Left ventricle myocardium inferior (tissue), 1 donor: Measurements from ENCODE around the gene TMPRSS7. TPM values are rescaled to one million over a fixed set of nuclear protein-coding genes. Genes with fewer than 3 reads are reported as not detected.

Source experiments
- DNase-seq: peaks from one replicate; pipeline ENCODE4 v3.0.0-alpha.2; 2020
- H3K27ac ChIP-seq: fragments of 200-600 bp; replicated peaks from 2 replicates; pipeline ENCODE4 v1.8.0; 2021
- H3K27me3 ChIP-seq: fragments of 200-600 bp; 2 replicates; pipeline ENCODE4 v1.8.0; 2021; ENCODE audit warnings: low read depth
- H3K36me3 ChIP-seq: fragments of 200-600 bp; 2 replicates; pipeline ENCODE4 v1.8.0; 2021
- H3K4me1 ChIP-seq: fragments of 200-600 bp; 2 replicates; pipeline ENCODE4 v1.8.0; 2021
- H3K4me3 ChIP-seq: fragments of 200-600 bp; 2 replicates; pipeline ENCODE4 v1.8.0; 2021; ENCODE audit warnings: mild to moderate bottlenecking, moderate library complexity
- H3K9me3 ChIP-seq: fragments of 200-600 bp; replicated peaks from 2 replicates; pipeline ENCODE4 v1.8.0; 2021
- intact Hi-C: fragments of 100-400 bp; cut with micrococcal nuclease; formaldehyde crosslinking; loops from one replicate; pipeline ENCODE4 v1.11.0; 2022
- total RNA-seq: library from RNA; stranded (reverse); fragmentation: NEBNext Ultra II Directional; extraction: Animal tissue kit (Norgen Biotek cat#: 25700); gene quantifications from one replicate; pipeline ENCODE4 v1.2.1, GENCODE V29; 2021
- TF ChIP-seq, protein P1 (sequence below): fragments of 200-600 bp; IDR thresholded peaks from 2 replicates; pipeline ENCODE4 v1.8.0; 2021; ENCODE audit warnings: antibody characterized with exemption, mild to moderate bottlenecking, borderline replicate concordance
- donor health status: DM: no; HTN: yes; CAD: no; lungs with severe emphysema.

The TMPRSS7 gene
- total RNA-seq, 1 donor from 2014 or later: not detected

DNA sequence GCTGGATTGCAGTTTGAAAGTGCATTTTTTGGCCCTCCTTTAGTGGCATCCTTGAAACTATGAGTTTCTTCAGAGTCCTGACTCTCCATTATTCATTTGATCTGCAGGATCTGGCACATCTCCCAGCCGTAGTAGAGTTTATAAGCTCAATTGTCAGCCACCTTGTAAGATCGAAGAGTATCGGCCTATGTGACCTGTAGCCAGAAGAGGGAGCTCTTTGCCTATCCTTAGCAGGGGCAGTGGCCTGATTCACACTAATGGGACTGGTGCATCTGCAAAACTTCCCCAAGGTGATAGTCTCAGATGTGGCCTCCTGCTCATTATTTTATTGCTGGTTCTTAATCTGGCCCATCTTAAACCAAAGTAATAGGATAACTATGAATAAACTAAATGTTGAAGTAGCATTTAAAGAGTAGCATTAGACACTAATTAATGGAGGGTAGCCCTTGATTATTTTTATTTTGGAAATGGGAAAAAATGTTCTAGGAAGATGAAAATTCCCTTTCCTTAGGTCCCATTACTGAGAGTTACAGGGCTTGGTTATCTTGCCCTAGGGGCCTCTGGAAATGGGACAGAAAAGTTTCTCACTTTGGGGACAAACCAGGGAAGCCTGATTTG is 77.4 kb downstream of the TMPRSS7 start:
- TF ChIP-seq, protein P1, sequence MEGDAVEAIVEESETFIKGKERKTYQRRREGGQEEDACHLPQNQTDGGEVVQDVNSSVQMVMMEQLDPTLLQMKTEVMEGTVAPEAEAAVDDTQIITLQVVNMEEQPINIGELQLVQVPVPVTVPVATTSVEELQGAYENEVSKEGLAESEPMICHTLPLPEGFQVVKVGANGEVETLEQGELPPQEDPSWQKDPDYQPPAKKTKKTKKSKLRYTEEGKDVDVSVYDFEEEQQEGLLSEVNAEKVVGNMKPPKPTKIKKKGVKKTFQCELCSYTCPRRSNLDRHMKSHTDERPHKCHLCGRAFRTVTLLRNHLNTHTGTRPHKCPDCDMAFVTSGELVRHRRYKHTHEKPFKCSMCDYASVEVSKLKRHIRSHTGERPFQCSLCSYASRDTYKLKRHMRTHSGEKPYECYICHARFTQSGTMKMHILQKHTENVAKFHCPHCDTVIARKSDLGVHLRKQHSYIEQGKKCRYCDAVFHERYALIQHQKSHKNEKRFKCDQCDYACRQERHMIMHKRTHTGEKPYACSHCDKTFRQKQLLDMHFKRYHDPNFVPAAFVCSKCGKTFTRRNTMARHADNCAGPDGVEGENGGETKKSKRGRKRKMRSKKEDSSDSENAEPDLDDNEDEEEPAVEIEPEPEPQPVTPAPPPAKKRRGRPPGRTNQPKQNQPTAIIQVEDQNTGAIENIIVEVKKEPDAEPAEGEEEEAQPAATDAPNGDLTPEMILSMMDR: peak; percentile 83
- DNase-seq: no peak
- peaks cover 12% of the 10 kb centered on the region for H3K4me1 ChIP-seq

DNA sequence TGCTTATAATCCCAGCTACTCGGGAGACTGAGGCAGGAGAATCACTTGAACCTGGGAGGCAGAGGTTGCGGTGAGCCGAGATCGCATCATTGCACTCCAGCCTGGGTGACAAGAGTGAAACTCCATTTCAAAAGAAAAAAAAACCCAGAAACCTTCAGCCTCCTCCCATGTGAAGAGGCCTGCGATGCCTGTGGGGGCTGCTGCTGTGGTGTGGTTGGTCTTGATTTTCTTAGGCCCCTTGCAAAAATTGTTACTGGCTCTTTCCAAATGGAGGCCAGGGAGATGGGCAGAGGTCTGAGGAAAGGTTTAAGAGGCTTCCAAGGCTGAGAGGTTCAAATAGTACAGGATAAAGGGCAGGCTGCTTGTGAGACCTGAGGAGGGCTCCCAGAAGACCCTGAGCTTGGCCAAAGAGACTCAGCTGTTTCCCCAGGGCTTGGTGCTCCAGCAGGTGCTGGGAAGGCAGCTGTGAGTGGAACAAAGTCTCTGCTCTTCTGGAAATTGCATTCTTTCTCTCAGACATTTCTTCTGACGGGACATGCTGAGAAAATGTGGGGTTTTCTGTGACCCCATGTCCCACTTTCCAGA is 80.1 kb downstream of the TMPRSS7 start:
- intact Hi-C loops: loop anchor here (5.0 to 10.0 kb wide), 2 partner anchors 180 to 403 kb away; partner anchors contain the start of gene SLC9C1
- no peak overlapping the region for H3K27ac ChIP-seq
- H3K4me1 ChIP-seq: peaks cover 20% of the 10 kb centered on the region
- DNase-seq: no peak
- H3K4me3 ChIP-seq: no peak overlapping the region
- no peaks in the 10 kb centered on the region for H3K36me3 ChIP-seq
- H3K27me3 ChIP-seq: no peaks in the 10 kb centered on the region
- TF ChIP-seq, protein P1: no peak
- H3K9me3 ChIP-seq: no peaks in the 10 kb centered on the region

More for the DNA sequence above, 77.4 kb downstream of the TMPRSS7 start:
- Histone ChIP-seq H3K9me3 (no peaks in the 10 kb centered on the region), H3K4me3 (no peak overlapping the region), H3K27me3 (no peaks in the 10 kb centered on the region), H3K27ac (no peak overlapping the region), H3K36me3 (no peaks in the 10 kb centered on the region)
- intact Hi-C loops: loop anchor here (5.0 to 10.0 kb wide), 2 partner anchors 183 to 405 kb away; partner anchors contain the start of gene SLC9C1

DNA sequence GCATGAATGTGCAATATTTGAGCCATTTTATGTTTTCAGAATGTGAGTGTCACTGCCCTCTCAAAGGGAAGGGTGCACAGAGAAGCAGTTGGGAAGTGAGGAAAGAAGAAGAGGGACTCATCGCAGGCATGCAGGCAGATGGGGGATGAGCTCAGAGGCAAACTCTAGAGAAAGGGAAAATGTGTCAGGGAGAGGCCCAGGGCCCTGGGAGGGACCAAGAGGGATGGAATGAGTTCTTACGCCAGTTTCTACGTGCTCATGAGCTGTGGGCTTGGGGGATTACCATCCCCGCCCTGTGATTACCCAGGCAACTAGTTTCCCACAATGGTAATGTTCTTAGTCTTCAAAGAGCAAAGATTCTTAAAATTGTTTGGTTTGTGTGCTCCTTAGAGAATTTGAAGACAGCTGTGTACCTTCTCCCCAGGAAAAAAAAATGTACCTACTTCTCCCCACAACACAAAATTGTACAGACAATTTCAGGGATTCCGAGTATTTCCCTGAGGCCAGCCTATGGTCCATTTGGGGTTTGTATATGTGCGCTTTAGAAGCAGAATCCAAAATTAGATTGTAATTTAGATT is 80.7 kb downstream of the TMPRSS7 start:
- TF ChIP-seq, protein P1: no peak
- intact Hi-C loops: loop anchor here (10.0 kb wide), 1 partner anchor 180 kb away; the partner anchor contains the start of gene SLC9C1
- Histone ChIP-seq H3K9me3 (no peaks in the 10 kb centered on the region), H3K4me3 (no peak overlapping the region), H3K4me1 (peaks cover 20% of the 10 kb centered on the region), H3K27ac (no peak overlapping the region), H3K27me3 (no peaks in the 10 kb centered on the region), H3K36me3 (no peaks in the 10 kb centered on the region)
- no peak for DNase-seq

DNA sequence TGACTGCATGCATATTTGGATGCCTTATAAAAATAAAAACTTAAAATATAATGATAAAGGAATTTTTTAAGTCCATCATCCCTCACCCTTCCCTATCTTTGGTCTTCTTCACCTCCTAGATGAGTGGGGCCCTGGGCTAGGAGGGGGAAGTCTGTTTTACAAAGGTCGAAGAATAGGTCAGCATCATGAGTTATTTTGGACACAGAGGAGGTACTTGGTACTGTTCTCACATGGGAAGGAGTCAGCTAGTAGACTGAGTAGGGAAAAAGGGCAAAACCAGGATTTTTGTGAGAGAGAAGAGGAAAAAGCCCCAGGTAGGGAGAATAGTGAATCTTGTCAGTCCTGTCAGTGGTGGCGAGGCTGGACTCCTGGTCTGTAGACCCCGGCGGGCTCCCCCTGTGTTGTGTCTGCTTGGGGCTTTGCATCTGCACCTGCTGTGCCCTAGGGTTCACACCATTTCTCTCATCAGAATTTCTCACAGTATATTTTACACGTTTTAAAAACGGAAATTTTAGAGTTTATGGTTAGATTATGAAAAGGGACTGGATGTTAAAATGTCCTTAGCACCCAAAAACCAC is 81.4 kb downstream of the TMPRSS7 start:
- Histone ChIP-seq H3K36me3 (no peaks in the 10 kb centered on the region), H3K4me1 (peaks cover 20% of the 10 kb centered on the region), H3K27ac (no peak overlapping the region), H3K27me3 (no peaks in the 10 kb centered on the region), H3K4me3 (no peak overlapping the region), H3K9me3 (no peaks in the 10 kb centered on the region)
- intact Hi-C loops: loop anchor here (10.0 kb wide), 1 partner anchor 179 kb away; the partner anchor contains the start of gene SLC9C1
- TF ChIP-seq, protein P1: no peak
- DNase-seq: no peak

DNA sequence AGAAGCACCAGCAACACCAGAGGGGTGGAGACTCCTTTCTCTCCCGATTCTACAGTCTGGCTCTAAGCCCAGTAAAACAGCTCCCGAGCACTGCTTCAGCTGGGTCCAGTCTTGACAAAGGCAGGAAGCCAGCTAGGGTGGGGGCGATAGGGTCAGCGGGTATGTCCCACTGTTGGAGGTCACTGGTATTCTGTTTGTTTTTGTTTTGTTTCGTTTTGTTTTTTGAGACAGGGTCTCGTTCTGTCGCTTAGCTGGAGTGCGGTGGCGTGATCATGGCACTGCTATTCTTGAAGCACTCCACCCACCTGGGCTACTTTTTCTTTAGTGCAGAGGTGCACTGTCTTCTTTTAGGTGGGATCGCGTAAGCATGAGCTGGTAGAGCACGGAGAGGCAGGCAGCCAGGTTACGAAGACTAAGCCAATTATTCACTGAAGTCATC is 82.2 kb downstream of the TMPRSS7 start:
- intact Hi-C loops: loop anchor here (10.0 kb wide), 1 partner anchor 178 kb away; the partner anchor contains the start of gene SLC9C1
- TF ChIP-seq, protein P1: no peak
- peaks cover 20% of the 10 kb centered on the region for H3K4me1 ChIP-seq
- peak overlapping the region; percentile 56 for H3K4me3 ChIP-seq
- no peaks in the 10 kb centered on the region for H3K27me3 ChIP-seq
- H3K9me3 ChIP-seq: no peaks in the 10 kb centered on the region
- peak; percentile 27 for DNase-seq
- peaks cover 2% of the 10 kb centered on the region for H3K36me3 ChIP-seq
- peak overlapping the region; percentile 49 for H3K27ac ChIP-seq
